Right ventricle myocardium inferior (tissue), 1 donor: Measurements from ENCODE around the gene WSB2. TPM values are rescaled to one million over a fixed set of nuclear protein-coding genes. Genes with fewer than 3 reads are reported as not detected.
A peak's percentile ranks its signal among the peaks of the same experiment; 100 is the strongest.
"Not testable (repeated sequence)": the region's sequence is repeated elsewhere in the genome, so short reads cannot be mapped to it uniquely, and the experiment has no call there.

Source experiments
- ATAC-seq: fragments of 200-7000 bp; cut with Tn5 transposase; one replicate; pipeline ENCODE4 v1.9.1; 2020; ENCODE audit warnings: mild to moderate bottlenecking, moderate library complexity
- DNase-seq: peaks from one replicate; pipeline ENCODE4 v3.0.0; 2021; ENCODE audit errors: missing footprints
- intact Hi-C: fragments of 100-400 bp; cut with DNase I; formaldehyde crosslinking; loops from one replicate; pipeline ENCODE4 v1.11.0; 2022
- total RNA-seq: library from RNA; stranded (reverse); fragmentation: NEBNext Ultra II Directional; extraction: Animal tissue kit (Norgen Biotek cat#: 25700); gene quantifications from one replicate; pipeline ENCODE4 v1.2.1, GENCODE V29; 2021
- donor health status: DM: no; HTN: yes; CAD: no; lungs with severe emphysema.

WSB2 gene
- total RNA-seq, 1 donor from 2014 or later = 97.3 TPM

- ATAC-seq (no peak), DNase-seq (no peak)
- intact Hi-C loops = no loop called here
Observed at GRCh38 chr12:118044577-118044976, 16.4 kb downstream of the WSB2 start.

- intact Hi-C loops = no loop called here
- ATAC-seq (no peak), DNase-seq (no peak)
Observed at GRCh38 chr12:118044075-118044474, 16.9 kb downstream of the WSB2 start.

GRCh38 chr12:118042091-118042490 is 18.9 kb downstream of the WSB2 start:
- no peak for DNase-seq
- ATAC-seq = no peak
- intact Hi-C loops = no loop called here

GRCh38 chr12:118038137-118038536 is 22.8 kb downstream of the WSB2 start:
- DNase-seq (no peak), ATAC-seq (no peak)
- intact Hi-C loops = no loop called here

GRCh38 chr12:118036672-118037411 is 24.1 kb downstream of the WSB2 start:
- intact Hi-C loops = no loop called here
- DNase-seq = no peak
- ATAC-seq = no peak

GRCh38 chr12:118035190-118036041 is 25.6 kb downstream of the WSB2 start:
- intact Hi-C loops = no loop called here
- no peak for DNase-seq
- peak; percentile 26 for ATAC-seq

GRCh38 chr12:118034429-118035189 is 26.4 kb downstream of the WSB2 start:
- DNase-seq (no peak), ATAC-seq (peak; percentile 68)
- intact Hi-C loops = loop anchor here (5.0 kb wide), 1 partner anchor 157 kb away; no protein-coding TSS in a partner anchor

GRCh38 chr12:118033902-118034301 is 27.1 kb downstream of the WSB2 start:
- intact Hi-C loops = loop anchor here (5.0 kb wide), 1 partner anchor 157 kb away; no protein-coding TSS in a partner anchor
- no peak for ATAC-seq
- DNase-seq = no peak

GRCh38 chr12:118033323-118033722 is 27.7 kb downstream of the WSB2 start:
- DNase-seq = no peak
- no peak for ATAC-seq
- intact Hi-C loops = loop anchor here (5.0 kb wide), 1 partner anchor 156 kb away; no protein-coding TSS in a partner anchor

GRCh38 chr12:118032188-118032587 is 28.8 kb downstream of the WSB2 start:
- ATAC-seq (no peak), DNase-seq (no peak)
- intact Hi-C loops = loop anchor here (5.0 kb wide), 1 partner anchor 155 kb away; no protein-coding TSS in a partner anchor

- no peak for DNase-seq
- ATAC-seq = no peak
- intact Hi-C loops = no loop called here
Observed at GRCh38 chr12:118029166-118029565, 31.8 kb downstream of the WSB2 start.

- no peak for DNase-seq
- intact Hi-C loops = no loop called here
- ATAC-seq = no peak
Observed at GRCh38 chr12:118025168-118025567, 35.8 kb downstream of the WSB2 start.

- ATAC-seq = no peak
- no peak for DNase-seq
- intact Hi-C loops = no loop called here
Observed at GRCh38 chr12:118023301-118023860, 37.6 kb downstream of the WSB2 start.

- no peak for DNase-seq
- ATAC-seq = no peak
- intact Hi-C loops = no loop called here
Observed at GRCh38 chr12:118022728-118023109, 38.3 kb downstream of the WSB2 start.

GRCh38 chr12:118022097-118022727 is 38.8 kb downstream of the WSB2 start:
- DNase-seq, intact Hi-C loops, ATAC-seq: not testable (repeated sequence)

GRCh38 chr12:118020036-118020435 is 40.9 kb downstream of the WSB2 start:
- ATAC-seq (no peak), DNase-seq (no peak)
- intact Hi-C loops = no loop called here

- DNase-seq (no peak), ATAC-seq (no peak)
- intact Hi-C loops = loop anchor here (5.0 to 10.0 kb wide), 2 partner anchors 39 to 357 kb away; partner anchors contain the start of genes SUDS3 and TAOK3
Observed at GRCh38 chr12:118017926-118018325, 43.1 kb downstream of the WSB2 start.
